ENCODE measurements around the gene DIRAS2. TPM values are rescaled to one million over a fixed set of nuclear protein-coding genes. Genes with fewer than 3 reads are reported as not detected.

Gene DIRAS2
- total RNA-seq, 4 donors from 2014 or later = 0.35 to 2.2 (median 1.1) TPM; not detected in 1

GRCh38 chr9:90562229-90562628 lies 80.4 kb downstream of the DIRAS2 start:
- DNase-seq = no peak
- TF ChIP-seq, protein P1, sequence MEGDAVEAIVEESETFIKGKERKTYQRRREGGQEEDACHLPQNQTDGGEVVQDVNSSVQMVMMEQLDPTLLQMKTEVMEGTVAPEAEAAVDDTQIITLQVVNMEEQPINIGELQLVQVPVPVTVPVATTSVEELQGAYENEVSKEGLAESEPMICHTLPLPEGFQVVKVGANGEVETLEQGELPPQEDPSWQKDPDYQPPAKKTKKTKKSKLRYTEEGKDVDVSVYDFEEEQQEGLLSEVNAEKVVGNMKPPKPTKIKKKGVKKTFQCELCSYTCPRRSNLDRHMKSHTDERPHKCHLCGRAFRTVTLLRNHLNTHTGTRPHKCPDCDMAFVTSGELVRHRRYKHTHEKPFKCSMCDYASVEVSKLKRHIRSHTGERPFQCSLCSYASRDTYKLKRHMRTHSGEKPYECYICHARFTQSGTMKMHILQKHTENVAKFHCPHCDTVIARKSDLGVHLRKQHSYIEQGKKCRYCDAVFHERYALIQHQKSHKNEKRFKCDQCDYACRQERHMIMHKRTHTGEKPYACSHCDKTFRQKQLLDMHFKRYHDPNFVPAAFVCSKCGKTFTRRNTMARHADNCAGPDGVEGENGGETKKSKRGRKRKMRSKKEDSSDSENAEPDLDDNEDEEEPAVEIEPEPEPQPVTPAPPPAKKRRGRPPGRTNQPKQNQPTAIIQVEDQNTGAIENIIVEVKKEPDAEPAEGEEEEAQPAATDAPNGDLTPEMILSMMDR (IDR thresholded peaks at IDR 0.05) = no peak
- TF ChIP-seq POLR2A (IDR thresholded peaks at IDR 0.05) = no peak
- Histone ChIP-seq H3K9me3 (no peaks in the 10 kb centered on the region), H3K4me3 (no peak overlapping the region), H3K36me3 (no peaks in the 10 kb centered on the region), H3K27ac (no peak overlapping the region), H3K27me3 (no peaks in the 10 kb centered on the region), H3K4me1 (no peaks in the 10 kb centered on the region)

Other genes with a start within 250 kb of the DIRAS2 start
- gene SYK, start 159.0 kb upstream of the DIRAS2 start, total RNA-seq = 10 to 100 TPM; 48.7 to 81.7 (median 60.0) TPM

All from Peyer's patch (tissue), 4 donors.